Body of pancreas (tissue), 4 donors: Measurements from ENCODE around the gene SMIM29.

Experiments
- POLR2A ChIP-seq, 3 donors: fragments of 450-650 bp; IDR thresholded peaks; one replicate each; pipeline ENCODE4 v1.6.1; 2016; ENCODE audit warnings: antibody characterized with exemption in 3 of 3, mild to moderate bottlenecking in 2 of 3
- TF ChIP-seq, protein P1 (sequence below), 7 experiments: fragments of 450-650 bp in 4 of 7; fragments of 200-600 bp in 3 of 7; sonication (generic) in 3 of 7; IDR thresholded peaks; one replicate each; pipeline ENCODE4 v1.5.1; 2016 to 2019; ENCODE audit warnings: antibody characterized with exemption in 7 of 7

GRCh38 chr6:34236443-34237315 lies 12.1 kb downstream of the SMIM29 start, which contains the start of gene HMGA1:
- peak; percentile 68 to 87 (median 87) for TF ChIP-seq POLR2A (IDR thresholded peaks at IDR 0.05)
- TF ChIP-seq, protein P1, sequence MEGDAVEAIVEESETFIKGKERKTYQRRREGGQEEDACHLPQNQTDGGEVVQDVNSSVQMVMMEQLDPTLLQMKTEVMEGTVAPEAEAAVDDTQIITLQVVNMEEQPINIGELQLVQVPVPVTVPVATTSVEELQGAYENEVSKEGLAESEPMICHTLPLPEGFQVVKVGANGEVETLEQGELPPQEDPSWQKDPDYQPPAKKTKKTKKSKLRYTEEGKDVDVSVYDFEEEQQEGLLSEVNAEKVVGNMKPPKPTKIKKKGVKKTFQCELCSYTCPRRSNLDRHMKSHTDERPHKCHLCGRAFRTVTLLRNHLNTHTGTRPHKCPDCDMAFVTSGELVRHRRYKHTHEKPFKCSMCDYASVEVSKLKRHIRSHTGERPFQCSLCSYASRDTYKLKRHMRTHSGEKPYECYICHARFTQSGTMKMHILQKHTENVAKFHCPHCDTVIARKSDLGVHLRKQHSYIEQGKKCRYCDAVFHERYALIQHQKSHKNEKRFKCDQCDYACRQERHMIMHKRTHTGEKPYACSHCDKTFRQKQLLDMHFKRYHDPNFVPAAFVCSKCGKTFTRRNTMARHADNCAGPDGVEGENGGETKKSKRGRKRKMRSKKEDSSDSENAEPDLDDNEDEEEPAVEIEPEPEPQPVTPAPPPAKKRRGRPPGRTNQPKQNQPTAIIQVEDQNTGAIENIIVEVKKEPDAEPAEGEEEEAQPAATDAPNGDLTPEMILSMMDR (IDR thresholded peaks at IDR 0.05), result no peak
